Brain pericyte (primary cell): Measurements from ENCODE around the gene TDRD7.

Source experiments
- DNase-seq: peaks from one replicate; pipeline ENCODE4 v3.0.0-alpha.2; 2012; ENCODE audit warnings: low read depth, low spot score

TDRD7 gene

DNA sequence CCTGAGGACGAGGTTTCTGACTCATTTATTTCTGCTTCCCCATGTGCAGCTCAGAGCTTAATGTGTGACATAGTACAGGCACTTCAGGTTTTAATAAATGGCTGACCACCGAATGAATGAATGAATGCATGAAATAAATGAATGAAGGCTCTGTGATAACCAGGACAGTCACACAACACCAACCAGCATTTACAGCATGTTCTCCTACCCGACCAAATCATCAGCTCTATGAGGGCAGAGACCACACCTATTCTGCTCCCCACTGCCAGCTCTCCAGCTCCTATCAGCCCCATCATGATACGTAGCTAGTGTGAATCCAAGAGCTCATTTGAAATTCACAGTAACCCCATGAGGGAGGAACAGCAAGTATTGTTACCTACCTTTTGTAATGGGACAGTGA is 94.4 kb downstream of the TDRD7 start:
- DNase-seq = no peak

DNA sequence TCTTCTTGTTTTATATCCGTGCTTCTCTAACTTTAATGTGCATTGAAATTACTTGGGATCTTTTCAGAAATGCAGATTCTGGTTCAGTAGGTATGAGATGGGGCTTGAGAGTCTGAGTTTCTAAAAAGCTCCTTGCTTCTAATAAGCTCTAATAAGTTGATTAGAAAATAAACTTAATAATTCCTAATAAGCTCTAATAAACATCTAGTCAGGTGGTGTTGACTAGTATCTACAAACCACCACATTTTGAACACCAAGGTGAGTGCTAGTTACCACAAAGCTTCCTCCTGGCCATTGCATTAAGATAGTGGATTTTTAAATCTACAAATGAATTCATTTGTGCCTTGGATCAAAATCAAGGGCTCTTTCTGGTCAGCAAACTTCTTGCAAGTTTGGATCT is 94.9 kb downstream of the TDRD7 start:
- DNase-seq = no peak

DNA sequence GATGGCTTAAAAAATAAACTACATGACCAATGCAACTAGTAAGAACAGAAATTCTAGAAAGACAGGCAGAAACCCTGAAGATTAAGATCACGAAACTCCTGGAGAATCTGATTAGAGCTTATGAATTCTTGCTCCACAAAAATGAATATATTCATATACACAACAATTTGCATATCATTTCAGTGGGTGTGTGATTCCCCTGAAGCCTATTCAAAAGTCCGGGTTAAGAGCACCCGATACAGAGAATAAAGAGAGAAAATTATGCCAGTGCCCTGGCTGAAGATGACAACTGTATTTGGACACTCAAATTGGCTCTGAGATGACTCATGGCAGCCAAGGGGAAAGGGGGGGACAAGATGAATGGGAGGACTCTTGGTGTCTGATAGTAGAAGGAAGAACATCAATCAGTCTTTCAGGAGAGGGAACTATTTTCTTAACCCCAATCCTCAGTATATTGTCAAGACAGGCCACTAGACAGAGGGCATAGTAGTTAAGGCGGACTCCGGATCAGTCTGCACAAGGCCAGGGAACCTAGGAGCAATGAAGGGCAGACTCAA is 95.6 kb downstream of the TDRD7 start:
- DNase-seq = no peak

DNA sequence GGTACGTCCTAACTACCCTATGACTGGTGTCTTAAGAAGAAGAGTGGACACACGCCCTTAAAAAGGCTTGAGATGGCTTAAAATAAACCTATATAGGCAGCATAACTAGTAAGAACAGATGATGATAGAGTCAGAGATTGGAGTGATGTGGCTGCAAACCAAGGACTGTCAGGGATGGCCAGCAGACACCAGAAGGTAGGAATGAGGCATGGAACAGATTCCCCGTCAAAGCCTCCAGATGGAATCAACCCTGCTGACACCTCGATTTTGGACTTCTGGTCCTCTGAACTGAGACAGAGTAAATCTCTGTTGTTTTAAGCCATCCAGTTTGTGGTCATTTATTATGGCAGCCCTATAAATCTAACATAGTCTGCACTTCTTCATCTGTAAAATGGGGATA is 97.0 kb downstream of the TDRD7 start:
- no peak for DNase-seq

DNA sequence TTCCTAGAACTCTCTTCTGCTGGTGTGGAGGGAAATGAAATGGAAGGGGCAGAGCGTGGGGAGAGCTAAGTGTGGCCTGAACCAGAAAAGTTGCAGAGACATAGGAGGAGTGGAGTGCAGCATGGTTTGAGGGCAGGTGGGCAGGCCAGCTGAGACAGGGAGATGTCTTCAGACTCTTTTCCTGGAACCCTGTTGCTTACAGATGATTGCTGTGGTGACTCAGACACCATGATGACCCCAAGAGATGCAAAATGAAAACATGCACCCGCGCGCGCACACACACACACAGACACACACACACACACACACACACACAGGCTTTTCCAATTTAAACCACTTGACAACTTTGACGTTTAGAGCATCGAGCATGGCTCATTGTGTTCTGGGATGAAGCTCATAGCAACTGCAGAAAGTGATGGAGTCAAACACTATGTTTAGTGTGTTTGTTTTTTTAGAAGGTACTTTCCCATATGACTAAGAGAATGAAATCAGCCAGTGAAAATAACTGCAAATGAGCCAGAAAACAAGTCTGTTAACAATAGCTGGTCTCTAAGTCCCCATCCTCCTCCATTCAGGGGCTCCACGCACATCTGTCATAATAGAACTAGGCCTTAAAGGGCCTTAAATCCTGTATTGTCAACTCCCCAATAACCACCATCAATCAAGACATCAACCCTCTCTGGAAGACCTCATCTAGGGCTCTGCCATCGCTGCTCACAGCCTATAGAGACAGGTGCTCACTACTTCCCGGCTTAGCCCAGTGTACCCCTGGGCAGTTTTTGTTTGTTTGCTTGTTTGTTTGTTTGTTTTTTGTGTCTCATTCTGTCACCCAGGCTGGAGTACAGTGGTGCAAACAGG is 99.1 kb downstream of the TDRD7 start:
- no peak for DNase-seq

DNA sequence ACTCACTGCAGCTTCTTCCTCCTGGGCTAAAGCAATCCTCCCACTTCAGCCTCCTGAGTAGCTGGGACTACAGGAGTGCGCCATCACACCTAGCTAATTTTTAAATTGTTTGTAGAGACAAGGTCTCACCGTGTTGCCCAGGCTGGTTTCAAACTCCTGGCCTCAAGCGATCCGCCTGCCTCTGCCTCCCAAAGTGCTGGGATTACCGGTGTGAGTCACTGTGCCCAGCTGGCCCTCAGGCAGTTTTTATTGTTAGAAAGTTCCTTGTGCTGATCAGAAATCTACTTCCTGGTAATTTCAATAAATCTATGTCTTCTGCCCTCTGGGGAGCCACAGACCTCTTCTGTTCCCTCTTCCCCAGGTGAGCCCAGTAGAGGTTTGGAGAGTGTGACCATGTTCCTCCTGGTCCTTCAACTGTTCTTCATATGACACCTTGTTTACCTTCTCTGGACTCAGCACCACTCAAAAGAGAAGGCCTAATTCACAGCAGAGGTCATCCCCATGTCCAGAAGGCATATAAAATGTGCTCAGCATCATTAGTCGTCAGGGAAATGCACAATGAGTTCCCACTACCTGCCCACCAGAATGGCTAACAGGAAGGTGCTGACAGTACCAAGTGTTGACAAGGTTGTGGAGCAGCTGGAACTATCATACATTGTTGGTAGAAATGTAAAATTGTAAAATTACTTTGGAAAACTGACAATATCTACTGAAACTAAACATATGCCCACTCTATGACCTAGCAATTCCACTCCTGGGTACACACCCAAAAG is 99.9 kb downstream of the TDRD7 start:
- no peak for DNase-seq

DNA sequence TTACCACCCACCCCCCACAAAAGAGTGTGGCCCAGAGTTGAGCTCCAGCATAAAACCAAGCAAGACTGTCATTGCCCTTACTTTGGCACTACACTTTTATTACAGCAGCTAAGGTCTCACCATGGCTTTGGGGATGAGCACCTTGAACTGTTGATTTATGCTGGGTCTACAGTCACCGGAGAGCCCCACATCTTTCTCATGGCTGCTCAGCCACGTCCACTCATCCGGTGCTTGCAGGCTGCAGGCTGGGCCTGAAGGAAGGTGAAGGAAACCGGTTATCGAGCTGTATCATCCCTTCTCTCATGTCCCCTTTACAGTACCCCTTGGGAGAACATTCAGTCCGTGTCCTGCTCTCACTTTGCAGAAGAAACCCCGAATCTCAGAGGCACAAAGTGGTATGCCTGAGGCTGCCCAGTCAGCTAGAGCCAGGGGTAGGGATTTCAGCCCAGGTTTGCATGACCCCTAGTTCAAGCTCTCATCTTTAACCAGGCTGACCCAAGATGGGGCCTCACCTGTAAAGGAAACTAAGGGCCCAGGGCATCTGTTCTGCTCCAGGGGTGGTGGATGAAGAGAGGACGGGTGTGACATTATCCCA is 101.2 kb downstream of the TDRD7 start:
- DNase-seq = no peak

DNA sequence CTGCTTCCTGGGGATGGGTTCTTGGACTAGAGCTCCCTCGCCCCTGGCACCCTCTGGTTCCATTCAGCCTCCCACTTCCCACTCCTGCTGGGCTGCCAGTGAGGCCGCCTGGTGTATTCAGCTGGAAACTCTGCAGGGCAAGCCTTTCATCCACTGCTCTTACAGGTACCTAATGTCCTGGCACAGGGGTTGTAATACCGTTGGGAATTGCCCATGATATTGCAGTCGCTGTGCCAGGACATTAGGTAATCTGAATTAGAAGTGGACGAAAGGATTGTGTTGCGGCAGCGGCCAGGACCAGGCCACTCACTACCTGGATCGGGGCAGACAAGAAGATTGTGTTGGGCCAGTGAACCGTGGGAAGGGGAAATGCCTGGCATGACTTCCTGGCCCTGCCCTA is 102.6 kb downstream of the TDRD7 start:
- no peak for DNase-seq

DNA sequence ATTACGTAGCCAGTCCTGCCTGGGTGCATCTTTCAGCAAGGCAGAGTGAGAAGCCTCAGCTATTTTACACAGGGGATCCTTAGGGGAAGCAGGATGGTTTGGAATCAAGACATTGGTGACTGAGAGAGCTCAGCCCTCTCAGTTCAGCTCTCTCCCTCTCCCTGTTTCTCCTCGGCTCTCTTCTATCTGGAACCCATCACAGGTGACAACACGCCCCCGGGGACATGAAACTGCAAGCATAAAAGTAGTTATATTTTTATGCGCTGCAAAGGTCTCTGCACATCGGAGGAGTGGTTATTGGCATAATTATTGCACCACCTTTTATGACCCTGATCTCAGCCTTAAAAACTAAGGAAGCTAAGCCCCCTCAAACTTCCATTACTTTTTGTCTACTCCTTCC is 103.8 kb downstream of the TDRD7 start:
- DNase-seq = no peak

DNA sequence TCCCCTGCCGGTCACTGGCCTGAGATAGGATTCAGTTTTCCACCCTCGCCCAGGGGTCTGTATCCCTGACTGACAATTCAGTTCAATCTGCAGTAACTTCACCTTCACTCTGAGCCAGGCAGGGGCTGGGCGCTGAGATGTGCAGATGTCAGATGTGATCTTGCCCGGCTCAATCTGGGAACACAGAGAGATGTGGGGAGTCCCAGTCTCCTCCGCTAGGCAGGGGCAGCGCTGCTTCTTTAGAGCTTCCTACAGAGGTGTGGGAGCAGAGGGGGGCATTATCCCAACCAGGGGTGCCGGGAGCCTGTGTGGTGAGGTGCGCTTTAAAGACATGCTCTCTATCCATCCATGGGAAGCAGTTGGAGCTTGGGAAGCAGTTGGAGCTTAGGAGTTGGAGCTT is 104.2 kb downstream of the TDRD7 start:
- no peak for DNase-seq

DNA sequence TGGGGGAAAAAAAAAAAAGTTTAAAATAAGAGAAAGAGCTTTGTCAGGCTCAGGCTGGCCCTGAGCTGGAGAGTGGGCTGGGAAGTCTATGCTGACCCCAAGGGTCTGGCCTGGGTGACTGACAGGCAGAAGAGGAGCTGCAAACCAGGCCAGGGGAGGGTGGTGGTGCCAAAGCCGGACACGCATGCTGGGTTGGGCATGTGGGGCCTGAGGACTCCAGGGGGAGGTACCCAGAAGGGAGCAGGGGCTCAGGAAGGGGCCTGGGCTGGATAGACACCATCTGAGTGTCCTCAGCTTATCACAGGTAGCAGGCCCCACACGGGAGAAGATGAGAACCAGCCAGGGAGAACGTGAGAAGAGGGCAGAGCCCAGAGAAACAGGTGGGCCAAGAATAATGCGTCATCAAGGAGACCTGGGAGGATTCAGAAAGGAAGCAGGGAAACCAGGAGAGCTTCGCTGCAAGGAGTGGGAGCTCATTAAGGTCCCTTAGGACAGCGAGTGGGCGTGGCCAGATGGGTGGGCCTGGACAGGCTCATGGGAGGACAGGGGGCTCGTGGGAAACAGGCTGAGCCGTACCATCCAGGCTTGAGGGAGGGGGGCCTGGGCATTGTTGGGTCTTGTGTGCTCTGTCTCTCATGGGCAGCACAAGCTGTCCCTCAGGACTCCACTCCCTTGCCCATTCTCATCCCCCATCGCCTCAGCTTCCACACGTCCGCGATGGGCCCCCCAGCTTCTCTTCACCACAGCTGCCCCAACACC is 105.6 kb downstream of the TDRD7 start:
- no peak for DNase-seq

DNA sequence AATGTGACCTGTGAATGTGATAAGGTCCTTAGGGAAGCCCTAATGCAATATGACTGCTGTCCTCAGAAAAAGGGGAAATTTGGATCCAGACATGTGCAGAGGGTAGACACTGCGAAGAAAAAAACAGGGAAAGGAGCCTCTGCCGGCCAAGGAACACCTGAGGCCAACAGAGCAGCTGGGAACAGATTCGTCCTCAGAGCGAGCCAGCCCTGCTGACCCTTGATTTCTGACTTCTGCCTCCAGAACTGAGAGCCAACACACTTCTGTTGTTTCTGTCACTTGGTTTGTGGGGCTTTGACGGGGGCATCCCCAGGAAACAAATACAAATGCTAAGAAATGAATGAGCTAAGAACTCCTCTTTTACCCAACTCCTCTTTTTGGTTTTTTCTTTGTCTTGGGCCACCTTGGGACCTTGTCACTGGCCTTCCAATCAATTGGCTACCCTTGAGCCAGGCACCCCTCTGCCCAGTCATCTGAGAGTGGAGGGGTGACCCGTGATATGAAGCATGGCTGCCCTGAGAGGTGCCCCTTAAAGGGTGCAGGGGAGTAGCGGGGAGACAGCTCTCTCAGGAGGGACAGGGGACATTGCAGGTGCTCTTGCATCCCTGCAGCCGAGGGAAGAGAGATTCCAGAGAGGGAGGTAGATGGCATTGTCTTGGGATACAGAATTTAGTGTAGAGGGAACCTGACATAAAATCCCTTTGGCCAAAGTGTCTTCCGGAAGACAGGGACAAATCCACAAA is 106.4 kb downstream of the TDRD7 start:
- DNase-seq = no peak

DNA sequence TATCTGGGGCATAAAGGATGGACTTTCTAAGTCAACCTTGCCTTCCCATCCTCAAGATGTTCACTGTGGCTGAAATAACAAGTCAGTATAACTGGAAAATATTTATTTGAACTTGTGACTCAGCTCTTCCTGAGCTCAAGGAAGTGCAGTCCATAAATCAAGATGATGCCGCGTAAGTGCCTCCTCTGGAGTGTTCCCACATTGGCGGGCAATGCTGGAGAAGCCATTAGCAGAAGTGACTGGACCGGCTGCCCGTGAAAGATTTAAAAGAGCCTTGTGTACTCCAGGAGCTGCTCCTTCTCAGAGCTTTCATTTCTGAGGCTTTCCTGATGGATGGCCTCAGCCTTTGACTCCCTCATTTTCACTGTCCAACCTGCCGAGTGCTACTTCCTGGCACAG is 107.0 kb downstream of the TDRD7 start:
- no peak for DNase-seq

DNA sequence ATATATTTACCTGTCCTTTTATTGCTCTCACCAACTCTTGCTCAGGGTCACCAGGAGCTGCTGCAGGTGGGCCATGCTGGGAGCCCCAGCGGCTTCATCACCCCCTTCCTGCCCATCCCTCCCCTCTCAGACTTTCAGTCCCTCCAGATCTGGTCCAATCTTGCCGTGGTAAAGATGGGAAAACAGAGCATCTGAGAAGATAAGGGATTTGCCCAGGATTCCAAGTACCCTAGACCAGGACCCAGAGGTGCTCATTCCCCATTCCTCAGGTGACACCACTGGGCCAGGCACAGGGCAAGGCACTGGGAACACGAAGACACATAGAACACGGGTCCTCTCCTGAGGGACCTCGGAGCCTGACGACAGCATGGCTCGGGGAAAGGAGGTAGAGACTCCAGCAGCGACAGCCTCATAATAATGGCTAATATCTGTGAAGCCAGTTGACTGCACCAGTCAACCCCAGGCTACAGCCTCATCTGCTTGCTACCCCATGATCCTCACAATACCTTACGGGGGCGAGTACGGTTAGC is 107.6 kb downstream of the TDRD7 start:
- no peak for DNase-seq

DNA sequence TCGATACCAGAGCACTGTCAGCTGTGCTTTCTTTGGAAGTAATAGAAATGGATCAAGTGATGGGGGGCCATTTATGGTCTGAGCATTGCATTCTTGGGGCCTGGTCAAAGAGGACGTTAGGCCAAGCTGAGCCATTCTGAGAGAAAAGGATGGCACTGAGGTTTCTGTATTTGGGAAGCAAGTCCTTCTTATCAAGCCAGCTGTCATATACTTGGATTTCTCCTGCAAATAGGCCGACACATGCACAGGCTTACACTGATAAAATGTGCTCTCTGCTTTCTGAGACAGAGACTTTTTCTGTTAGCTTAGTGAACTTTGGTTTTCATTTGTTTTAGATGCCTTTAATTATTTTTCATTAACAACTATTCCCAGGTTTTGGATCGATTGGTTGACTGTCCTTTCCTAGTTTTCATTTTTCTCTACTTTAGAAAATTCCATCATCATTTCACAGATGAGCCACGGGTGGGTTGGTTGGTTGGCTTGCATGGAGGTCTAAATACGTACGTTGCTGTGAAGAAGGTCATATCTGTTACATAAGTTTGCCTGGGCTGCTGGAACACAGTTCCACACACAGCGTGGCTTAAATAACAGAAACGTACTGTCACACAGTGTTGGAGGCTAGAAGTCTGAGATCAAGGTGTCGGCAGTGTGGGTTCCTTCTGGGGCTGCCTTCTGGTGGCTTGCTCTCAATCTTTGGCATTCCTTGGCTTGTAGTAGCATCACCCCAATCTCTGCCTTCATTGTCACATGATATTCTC is 109.9 kb downstream of the TDRD7 start:
- no peak for DNase-seq

DNA sequence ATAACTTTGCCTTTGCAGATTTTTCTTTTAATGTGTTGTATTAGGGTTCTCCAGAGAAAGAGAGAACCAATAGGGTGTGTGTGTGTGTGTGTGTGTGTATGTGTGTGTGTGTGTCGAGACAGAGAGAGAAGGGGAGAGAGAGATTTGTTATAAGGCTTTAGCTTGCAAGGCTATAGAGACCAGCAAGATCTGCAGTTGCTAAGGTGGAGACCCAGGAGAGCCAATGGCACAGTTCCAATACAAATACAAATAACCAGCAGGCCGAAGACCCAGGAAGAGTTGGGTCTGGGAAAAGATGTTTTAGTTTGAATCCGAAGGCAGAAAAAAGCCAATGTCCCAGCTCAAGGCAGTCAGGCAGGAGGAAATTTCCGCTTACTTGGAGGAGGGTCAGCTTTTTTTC is 112.5 kb downstream of the TDRD7 start:
- DNase-seq = no peak

DNA sequence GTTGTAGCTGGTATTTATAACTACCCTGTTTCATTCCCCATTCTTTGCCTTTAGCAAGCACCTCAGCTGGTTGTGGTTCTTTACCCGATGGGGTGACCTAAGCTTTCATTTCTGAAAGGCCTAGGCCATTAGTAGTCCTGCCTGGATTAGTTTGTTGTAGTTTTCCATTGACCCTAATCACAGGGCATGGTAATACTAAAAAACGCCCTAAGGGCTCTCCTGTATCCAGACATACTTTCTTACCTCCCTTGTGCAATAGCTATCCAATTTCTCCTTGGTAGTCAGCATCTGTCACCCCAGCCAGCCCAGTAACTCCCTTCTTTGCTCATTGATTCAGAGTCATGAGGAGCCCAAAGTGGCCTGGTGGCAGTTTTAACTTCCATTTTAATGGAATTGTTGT is 113.6 kb downstream of the TDRD7 start:
- DNase-seq = no peak

DNA sequence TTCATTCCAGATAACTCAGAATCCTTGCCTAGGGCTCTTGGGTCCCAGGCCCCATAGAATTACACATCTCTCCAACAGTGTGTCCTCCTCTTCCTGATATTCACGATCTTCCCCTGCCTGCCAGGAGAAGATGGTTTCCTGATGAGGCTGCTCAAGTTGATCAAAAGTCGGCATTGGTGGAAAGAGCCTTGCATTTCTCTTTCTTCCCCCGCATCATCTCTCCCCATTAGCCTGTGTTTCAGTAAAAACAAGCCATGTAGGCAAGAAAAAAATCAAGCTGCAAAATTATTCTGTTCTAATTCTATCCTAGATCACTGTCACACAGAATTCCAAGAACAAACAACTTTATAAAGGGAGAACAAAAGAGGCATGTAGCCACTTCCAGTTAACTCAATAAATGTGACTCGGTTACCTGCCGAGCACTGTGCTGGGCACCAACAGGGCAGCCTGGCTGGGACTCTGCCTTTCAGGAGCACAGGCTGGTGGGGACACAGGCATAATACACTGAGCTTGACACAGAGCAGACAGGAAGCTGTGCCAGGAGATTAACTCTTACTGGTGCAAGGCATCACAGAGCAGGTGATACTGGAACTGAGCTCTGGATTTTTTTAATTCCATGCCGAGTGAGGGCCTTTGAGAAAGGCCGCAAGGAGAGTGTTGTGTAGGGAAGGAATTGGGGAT is 115.1 kb downstream of the TDRD7 start:
- DNase-seq = no peak
